HG03066 (cell line): ENCODE data around the gene GSTM4.

ENCODE experiments used
- ATAC-seq: cut with Tn5 transposase; IDR thresholded peaks from one replicate; pipeline ENCODE4 v1.9.1; 2021; ENCODE audit warnings: low read depth; ENCODE audit not compliant: unreplicated experiment

Gene GSTM4

GRCh38 chr1:109655615-109656519 is at the start of gene GSTM4:
GSTM4 (plus strand) TSS chr1:109656099; CDS start chr1:109656390, 291 bp downstream.
- peak; percentile 93 for ATAC-seq

GRCh38 chr1:109609881-109610280 is 46.0 kb upstream of the GSTM4 start:
- no peak for ATAC-seq

GRCh38 chr1:109610609-109611307 is 45.1 kb upstream of the GSTM4 start:
- no peak for ATAC-seq

- no peak for ATAC-seq
Observed at GRCh38 chr1:109611308-109611990, 44.5 kb upstream of the GSTM4 start.

- ATAC-seq = no peak
Observed at GRCh38 chr1:109613361-109614147, 42.3 kb upstream of the GSTM4 start.

GRCh38 chr1:109615879-109616278 is 40.0 kb upstream of the GSTM4 start:
- ATAC-seq = no peak

- no peak for ATAC-seq
Observed at GRCh38 chr1:109616391-109616790, 39.5 kb upstream of the GSTM4 start.

GRCh38 chr1:109617291-109617801 is 38.6 kb upstream of the GSTM4 start:
- no peak for ATAC-seq

GRCh38 chr1:109618661-109619575 is 37.0 kb upstream of the GSTM4 start:
- ATAC-seq = peak; percentile 2

- peak; percentile 56 for ATAC-seq
Observed at GRCh38 chr1:109619576-109620400, 36.1 kb upstream of the GSTM4 start, which contains the start of the genes AMPD2 and GNAT2. AMPD2 (plus strand) TSS chr1:109619837; CDS start chr1:109621176, 1,339 bp downstream. GNAT2 (minus strand) TSS chr1:109619616; CDS start chr1:109612870, 6,746 bp downstream.

- ATAC-seq = peak; percentile 0
Observed at GRCh38 chr1:109620401-109620791, 35.5 kb upstream of the GSTM4 start.

- peak; percentile 78 for ATAC-seq
Observed at GRCh38 chr1:109620841-109621286, 35.0 kb upstream of the GSTM4 start.

- ATAC-seq = no peak
Observed at GRCh38 chr1:109621379-109622136, 34.3 kb upstream of the GSTM4 start.

- ATAC-seq = no peak
Observed at GRCh38 chr1:109622137-109622892, 33.6 kb upstream of the GSTM4 start.

- no peak for ATAC-seq
Observed at GRCh38 chr1:109622895-109623294, 33.0 kb upstream of the GSTM4 start.

- ATAC-seq = no peak
Observed at GRCh38 chr1:109623601-109624161, 32.2 kb upstream of the GSTM4 start.
